HG02610 (cell line): ENCODE measurements around the gene ZNF106.
A peak's percentile ranks its signal among the peaks of the same experiment; 100 is the strongest.

ENCODE experiments used
- ATAC-seq: cut with Tn5 transposase; IDR thresholded peaks from one replicate; pipeline ENCODE4 v1.9.1; 2021; ENCODE audit warnings: mild to moderate bottlenecking, moderate library complexity; ENCODE audit not compliant: unreplicated experiment

The ZNF106 gene

GRCh38 chr15:42482701-42483100 is 8.2 kb downstream of the ZNF106 start:
- no peak for ATAC-seq

- no peak for ATAC-seq
Measured at GRCh38 chr15:42474827-42475226, 16.1 kb downstream of the ZNF106 start.

GRCh38 chr15:42471002-42471401 is 19.9 kb downstream of the ZNF106 start:
- ATAC-seq: no peak

GRCh38 chr15:42465520-42466259 is 25.3 kb downstream of the ZNF106 start:
- ATAC-seq: no peak

GRCh38 chr15:42461261-42461660 is 29.7 kb downstream of the ZNF106 start:
- no peak for ATAC-seq

- ATAC-seq: peak; percentile 87
Measured at GRCh38 chr15:42457445-42458442, 33.2 kb downstream of the ZNF106 start.

- no peak for ATAC-seq
Measured at GRCh38 chr15:42456971-42457370, 34.0 kb downstream of the ZNF106 start.

- ATAC-seq: no peak
Measured at GRCh38 chr15:42456531-42456930, 34.4 kb downstream of the ZNF106 start.

- ATAC-seq: no peak
Measured at GRCh38 chr15:42453826-42454225, 37.1 kb downstream of the ZNF106 start.

GRCh38 chr15:42450425-42450790 is 40.5 kb downstream of the ZNF106 start:
- ATAC-seq: no peak

GRCh38 chr15:42449770-42450424 is 41.0 kb downstream of the ZNF106 start:
- no peak for ATAC-seq

GRCh38 chr15:42448281-42448680 is 42.7 kb downstream of the ZNF106 start:
- ATAC-seq: no peak

- no peak for ATAC-seq
Measured at GRCh38 chr15:42447599-42447998, 43.3 kb downstream of the ZNF106 start.

- no peak for ATAC-seq
Measured at GRCh38 chr15:42445551-42445950, 45.4 kb downstream of the ZNF106 start.

- no peak for ATAC-seq
Measured at GRCh38 chr15:42444415-42445063, 46.4 kb downstream of the ZNF106 start.

- ATAC-seq: no peak
Measured at GRCh38 chr15:42427429-42428223, 63.3 kb downstream of the ZNF106 start.

- ATAC-seq: no peak
Measured at GRCh38 chr15:42421376-42421775, 69.6 kb downstream of the ZNF106 start.

GRCh38 chr15:42419369-42419768 is 71.6 kb downstream of the ZNF106 start:
- ATAC-seq: no peak

- no peak for ATAC-seq
Measured at GRCh38 chr15:42413920-42414319, 77.0 kb downstream of the ZNF106 start.

GRCh38 chr15:42411884-42412283 is 79.1 kb downstream of the ZNF106 start:
- ATAC-seq: no peak
